ENCODE measurements around the gene GDF9.

- TF ChIP-seq SMAD4 (CRISPR knock-in tag; IDR thresholded peaks at IDR 0.05) = no peak
- TF ChIP-seq CTCF (IDR thresholded peaks at IDR 0.05) = no peak
- TF ChIP-seq CREB1 (CRISPR knock-in tag; IDR thresholded peaks at IDR 0.05) = no peak
These were observed 35.7 kb downstream of the GDF9 start, which contains the start of gene SHROOM1 for GRCh38 chr5:132830436-132831094.
